GM21786 (cell line): ENCODE measurements around the gene IL1RAPL1.

Experiments used
- ATAC-seq: cut with Tn5 transposase; IDR thresholded peaks from one replicate; pipeline ENCODE4 v1.9.1; 2021; ENCODE audit not compliant: unreplicated experiment

Gene IL1RAPL1

GRCh38 chrX:28625223-28625622, 38.0 kb downstream of the IL1RAPL1 start:
- ATAC-seq, result no peak

GRCh38 chrX:28626515-28626914, 39.3 kb downstream of the IL1RAPL1 start:
- no peak for ATAC-seq

GRCh38 chrX:28628120-28628519, 40.9 kb downstream of the IL1RAPL1 start:
- no peak for ATAC-seq

GRCh38 chrX:28638775-28639174, 51.5 kb downstream of the IL1RAPL1 start:
- no peak for ATAC-seq

GRCh38 chrX:28639451-28639850, 52.2 kb downstream of the IL1RAPL1 start:
- ATAC-seq, result no peak

- no peak for ATAC-seq
These were observed 62.3 kb downstream of the IL1RAPL1 start for GRCh38 chrX:28649541-28649940.

GRCh38 chrX:28651186-28651585, 63.9 kb downstream of the IL1RAPL1 start:
- ATAC-seq, result no peak

GRCh38 chrX:28659269-28659668, 72.0 kb downstream of the IL1RAPL1 start:
- no peak for ATAC-seq

GRCh38 chrX:28665778-28666177, 78.5 kb downstream of the IL1RAPL1 start:
- ATAC-seq, result no peak

- ATAC-seq, result no peak
These were observed 81.1 kb downstream of the IL1RAPL1 start for GRCh38 chrX:28668303-28668702.

GRCh38 chrX:28668957-28669356, 81.7 kb downstream of the IL1RAPL1 start:
- ATAC-seq, result no peak

GRCh38 chrX:28670074-28670473, 82.8 kb downstream of the IL1RAPL1 start:
- ATAC-seq, result no peak

- ATAC-seq, result no peak
These were observed 87.9 kb downstream of the IL1RAPL1 start for GRCh38 chrX:28675173-28675572.

- ATAC-seq, result no peak
These were observed 105.9 kb downstream of the IL1RAPL1 start for GRCh38 chrX:28693101-28693500.

- ATAC-seq, result no peak
These were observed 110.5 kb downstream of the IL1RAPL1 start for GRCh38 chrX:28697732-28698131.

- no peak for ATAC-seq
These were observed 114.0 kb downstream of the IL1RAPL1 start for GRCh38 chrX:28701222-28701621.

- ATAC-seq, result no peak
These were observed 119.7 kb downstream of the IL1RAPL1 start for GRCh38 chrX:28706964-28707363.

- no peak for ATAC-seq
These were observed 122.2 kb downstream of the IL1RAPL1 start for GRCh38 chrX:28709421-28709820.

- ATAC-seq, result no peak
These were observed 130.6 kb downstream of the IL1RAPL1 start for GRCh38 chrX:28717864-28718263.

GRCh38 chrX:28718450-28718849, 131.2 kb downstream of the IL1RAPL1 start:
- ATAC-seq, result no peak

GRCh38 chrX:28719620-28720019, 132.4 kb downstream of the IL1RAPL1 start:
- ATAC-seq, result no peak

GRCh38 chrX:28752330-28752729, 165.1 kb downstream of the IL1RAPL1 start:
- no peak for ATAC-seq

GRCh38 chrX:28756175-28756574, 168.9 kb downstream of the IL1RAPL1 start:
- no peak for ATAC-seq

GRCh38 chrX:28756647-28757046, 169.4 kb downstream of the IL1RAPL1 start:
- ATAC-seq, result no peak
